Calu3 (cell line): ENCODE measurements around the gene PIK3C2A. TPM values are rescaled to one million over a fixed set of nuclear protein-coding genes. Genes with fewer than 3 reads are reported as not detected.
"Not testable (repeated sequence)": the region's sequence is repeated elsewhere in the genome, so short reads cannot be mapped to it uniquely, and the experiment has no call there.

Source experiments
- BruUV-seq: library from RNA; stranded (reverse); fragments of 400-500 nt; replicated peaks from 2 replicates; lab custom pipeline; 2021; lab: Mats Ljungman, UMichigan
- CTCF ChIA-PET: fragments of 300-600 bp; sonication (Branson Sonifier 250); formaldehyde crosslinking; loops from one replicate; lab custom pipeline; 2022; ENCODE audit warnings: antibody characterized with exemption; lab: Charles Lee
- DNase-seq: peaks from one replicate; pipeline ENCODE4 v3.0.0; 2022
- H3K27ac Mint-ChIP-seq: one replicate; pipeline ENCODE4 v1.8.0; 2022; ENCODE audit warnings: mixed read lengths; ENCODE audit not compliant: unreplicated experiment
- H3K27me3 Mint-ChIP-seq: one replicate; pipeline ENCODE4 v1.8.0; 2022; ENCODE audit warnings: mixed read lengths; ENCODE audit not compliant: unreplicated experiment
- H3K36me3 Mint-ChIP-seq: one replicate; pipeline ENCODE4 v1.8.0; 2022; ENCODE audit warnings: mild to moderate bottlenecking, moderate library complexity, mixed read lengths; ENCODE audit not compliant: insufficient read depth, unreplicated experiment
- H3K4me1 Mint-ChIP-seq: one replicate; pipeline ENCODE4 v1.8.0; 2022; ENCODE audit warnings: mild to moderate bottlenecking, low read depth, mixed read lengths; ENCODE audit not compliant: unreplicated experiment
- H3K4me3 Mint-ChIP-seq: one replicate; pipeline ENCODE4 v1.8.0; 2022; ENCODE audit warnings: mild to moderate bottlenecking, low read depth, moderate library complexity, mixed read lengths; ENCODE audit not compliant: unreplicated experiment
- H3K9me3 Mint-ChIP-seq: one replicate; pipeline ENCODE4 v1.8.0; 2022; ENCODE audit warnings: low read depth, mixed read lengths; ENCODE audit not compliant: unreplicated experiment
- intact Hi-C: fragments of 100-400 bp; cut with micrococcal nuclease; formaldehyde crosslinking; loops from one replicate; pipeline ENCODE4 v1.10.0; 2022; ENCODE audit not compliant: unreplicated experiment
- total RNA-seq: library from RNA; stranded (reverse); gene quantifications from 2 replicates; pipeline ENCODE4 v1.2.3, GENCODE V29; 2022
- TF ChIP-seq, protein P1 (sequence below): fragments of 200-600 bp; IDR thresholded peaks from one replicate; pipeline ENCODE4 v1.8.0; 2022; ENCODE audit warnings: antibody characterized with exemption; ENCODE audit not compliant: unreplicated experiment

PIK3C2A gene
- total RNA-seq, 1 experiment from 2014 or later = 75.9 TPM

DNA sequence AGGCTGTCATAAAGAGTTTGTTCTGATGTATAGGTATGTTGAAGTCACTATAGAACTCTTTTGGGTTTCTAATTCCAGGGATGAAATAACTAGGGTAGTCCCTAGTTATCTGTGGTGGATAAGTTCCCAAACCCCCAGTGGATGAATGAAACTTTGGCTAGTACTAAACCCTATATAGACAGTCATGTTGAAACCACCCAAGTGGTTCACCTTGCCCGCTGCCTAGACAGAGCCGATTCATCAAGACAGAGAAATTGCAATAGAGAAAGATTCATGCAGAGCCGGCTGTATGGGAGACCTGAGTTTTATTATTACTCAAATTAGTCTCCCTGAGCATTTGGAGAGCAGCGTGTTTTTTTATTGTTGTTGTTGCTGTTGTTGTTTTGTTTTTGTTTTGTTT is 44.9 kb upstream of the PIK3C2A start:
- H3K4me1 Mint-ChIP-seq = peaks cover 14% of the 10 kb centered on the region
- no peak overlapping the region for H3K27ac Mint-ChIP-seq
- no TSS peak for BruUV-seq
- no peak for DNase-seq
- intact Hi-C loops = no loop called here
- CTCF ChIA-PET = no interaction called here
- H3K9me3 Mint-ChIP-seq = peaks cover 2% of the 10 kb centered on the region
- H3K27me3 Mint-ChIP-seq = no peaks in the 10 kb centered on the region
- TF ChIP-seq, protein P1, sequence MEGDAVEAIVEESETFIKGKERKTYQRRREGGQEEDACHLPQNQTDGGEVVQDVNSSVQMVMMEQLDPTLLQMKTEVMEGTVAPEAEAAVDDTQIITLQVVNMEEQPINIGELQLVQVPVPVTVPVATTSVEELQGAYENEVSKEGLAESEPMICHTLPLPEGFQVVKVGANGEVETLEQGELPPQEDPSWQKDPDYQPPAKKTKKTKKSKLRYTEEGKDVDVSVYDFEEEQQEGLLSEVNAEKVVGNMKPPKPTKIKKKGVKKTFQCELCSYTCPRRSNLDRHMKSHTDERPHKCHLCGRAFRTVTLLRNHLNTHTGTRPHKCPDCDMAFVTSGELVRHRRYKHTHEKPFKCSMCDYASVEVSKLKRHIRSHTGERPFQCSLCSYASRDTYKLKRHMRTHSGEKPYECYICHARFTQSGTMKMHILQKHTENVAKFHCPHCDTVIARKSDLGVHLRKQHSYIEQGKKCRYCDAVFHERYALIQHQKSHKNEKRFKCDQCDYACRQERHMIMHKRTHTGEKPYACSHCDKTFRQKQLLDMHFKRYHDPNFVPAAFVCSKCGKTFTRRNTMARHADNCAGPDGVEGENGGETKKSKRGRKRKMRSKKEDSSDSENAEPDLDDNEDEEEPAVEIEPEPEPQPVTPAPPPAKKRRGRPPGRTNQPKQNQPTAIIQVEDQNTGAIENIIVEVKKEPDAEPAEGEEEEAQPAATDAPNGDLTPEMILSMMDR = no peak
- no peaks in the 10 kb centered on the region for H3K36me3 Mint-ChIP-seq
- H3K4me3 Mint-ChIP-seq = no peak overlapping the region

DNA sequence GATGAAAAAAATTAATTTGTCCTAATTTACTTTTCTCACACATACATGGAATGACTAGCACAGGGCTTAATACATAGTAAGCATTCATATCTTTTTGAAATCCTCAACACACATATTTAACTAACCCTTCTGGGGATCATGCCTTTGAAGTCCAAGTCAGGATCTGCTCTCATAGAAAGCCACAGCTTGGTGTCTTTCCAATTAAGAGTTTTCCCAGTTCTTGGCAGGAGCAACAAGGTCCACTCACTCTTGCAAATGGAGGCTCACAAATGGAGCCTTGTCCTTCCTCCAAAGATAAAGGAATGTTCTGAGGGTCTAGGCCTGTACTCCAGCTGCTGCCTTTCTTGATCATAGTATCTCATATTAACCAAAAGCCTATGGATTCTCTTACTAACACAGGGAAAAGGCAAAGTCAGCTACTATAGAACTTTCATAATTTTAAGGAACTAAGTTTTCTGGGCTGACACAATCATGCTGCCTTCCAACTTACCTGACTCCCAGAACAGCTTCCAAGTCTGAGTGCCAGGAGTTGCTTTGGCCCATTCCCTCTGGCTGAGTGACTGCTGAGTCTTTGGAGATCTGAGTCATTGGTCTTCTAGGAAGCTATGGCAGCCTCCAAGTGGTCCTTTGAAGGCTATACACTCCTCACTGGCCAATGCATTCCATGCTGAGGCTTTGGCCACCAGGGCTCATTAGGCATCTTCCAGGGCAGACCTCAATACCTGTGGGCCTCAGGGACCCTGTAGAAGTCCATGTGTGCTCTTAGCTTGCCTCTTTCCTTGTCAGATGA is 43.0 kb upstream of the PIK3C2A start:
- Mint-ChIP-seq H3K36me3 (no peaks in the 10 kb centered on the region), H3K9me3 (peaks cover 2% of the 10 kb centered on the region), H3K27ac (no peak overlapping the region), H3K27me3 (no peaks in the 10 kb centered on the region), H3K4me1 (no peaks in the 10 kb centered on the region), H3K4me3 (no peak overlapping the region)
- DNase-seq = no peak
- no TSS peak for BruUV-seq
- CTCF ChIA-PET = no interaction called here
- intact Hi-C loops = no loop called here
- TF ChIP-seq, protein P1 = no peak

DNA sequence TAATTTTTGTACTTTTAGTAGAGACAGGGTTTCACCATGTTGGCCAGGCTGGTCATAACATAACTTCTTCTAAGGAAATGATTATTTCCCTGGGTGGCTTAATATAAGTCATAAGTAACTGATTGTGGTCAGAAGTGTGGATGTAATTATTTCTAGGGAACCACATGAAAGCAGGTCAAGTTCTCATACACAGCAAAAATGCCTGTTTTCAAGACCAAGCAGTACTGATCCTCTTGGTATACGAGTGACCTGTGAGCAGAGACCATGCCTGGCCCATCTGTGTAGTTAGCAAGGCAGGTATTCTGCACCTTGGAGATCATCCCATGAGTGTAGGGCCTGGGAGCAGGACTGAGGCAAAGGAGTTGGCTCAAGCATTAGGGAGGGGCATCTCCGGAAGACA is 36.3 kb upstream of the PIK3C2A start:
- TF ChIP-seq, protein P1 = no peak
- CTCF ChIA-PET = no interaction called here
- Mint-ChIP-seq H3K27me3 (no peaks in the 10 kb centered on the region), H3K27ac (no peak overlapping the region), H3K4me3 (no peak overlapping the region), H3K9me3 (no peaks in the 10 kb centered on the region), H3K4me1 (no peaks in the 10 kb centered on the region), H3K36me3 (no peaks in the 10 kb centered on the region)
- no TSS peak for BruUV-seq
- DNase-seq = no peak
- intact Hi-C loops = no loop called here

DNA sequence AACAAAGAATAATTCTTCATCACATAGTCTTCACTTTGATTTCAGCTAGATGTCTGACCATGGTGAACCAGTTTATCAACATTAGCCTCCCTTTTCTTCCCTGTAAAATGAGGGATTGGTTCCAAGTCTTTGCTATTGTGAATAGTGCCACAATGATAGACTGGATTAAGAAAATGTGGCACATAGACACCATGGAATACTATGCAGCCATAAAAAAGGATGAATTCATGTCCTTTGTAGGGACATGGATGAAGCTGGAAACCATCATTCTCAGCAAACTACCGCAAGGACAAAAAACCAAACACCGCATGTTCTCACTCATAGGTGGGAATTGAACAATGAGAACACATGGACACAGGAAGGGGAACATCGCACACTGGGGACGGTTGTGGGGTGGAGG is 35.2 kb upstream of the PIK3C2A start:
- intact Hi-C loops, H3K4me3 Mint-ChIP-seq, H3K9me3 Mint-ChIP-seq, H3K4me1 Mint-ChIP-seq, DNase-seq, H3K27me3 Mint-ChIP-seq, H3K27ac Mint-ChIP-seq, BruUV-seq, H3K36me3 Mint-ChIP-seq: not testable (repeated sequence)
- CTCF ChIA-PET = interaction anchor here (0.5 kb wide), 1 partner anchor 48 kb away, joined by 5 read pairs; no protein-coding TSS in a partner anchor

DNA sequence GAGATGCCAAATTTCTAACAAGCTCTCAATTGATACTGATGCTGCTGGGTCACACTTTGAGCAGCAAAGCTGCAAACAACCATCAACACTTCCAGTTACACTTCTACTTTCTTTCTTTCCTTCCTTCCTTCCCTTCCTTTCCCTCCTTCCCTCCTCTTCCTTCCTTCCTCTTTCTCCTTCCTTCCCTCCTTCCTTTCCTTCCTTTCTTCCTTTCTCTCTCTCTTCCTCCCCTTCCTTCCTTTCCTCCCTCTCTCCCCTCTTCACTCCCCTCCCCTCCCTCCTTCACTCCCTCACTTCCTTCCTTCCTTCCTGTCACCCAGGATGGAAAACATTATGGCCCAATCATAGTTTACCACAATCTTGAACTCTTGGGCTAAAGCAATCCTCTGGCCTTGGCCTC is 33.0 kb upstream of the PIK3C2A start:
- intact Hi-C loops = no loop called here
- H3K27me3 Mint-ChIP-seq = no peaks in the 10 kb centered on the region
- H3K4me1 Mint-ChIP-seq = peaks cover 9% of the 10 kb centered on the region
- H3K27ac Mint-ChIP-seq = no peak overlapping the region
- H3K36me3 Mint-ChIP-seq = no peaks in the 10 kb centered on the region
- CTCF ChIA-PET = interaction anchor here (0.6 kb wide), 1 partner anchor 149 kb away, joined by 3 read pairs; no protein-coding TSS in a partner anchor
- no peaks in the 10 kb centered on the region for H3K9me3 Mint-ChIP-seq
- BruUV-seq = no TSS peak
- no peak overlapping the region for H3K4me3 Mint-ChIP-seq
- DNase-seq = no peak
- TF ChIP-seq, protein P1 = no peak

DNA sequence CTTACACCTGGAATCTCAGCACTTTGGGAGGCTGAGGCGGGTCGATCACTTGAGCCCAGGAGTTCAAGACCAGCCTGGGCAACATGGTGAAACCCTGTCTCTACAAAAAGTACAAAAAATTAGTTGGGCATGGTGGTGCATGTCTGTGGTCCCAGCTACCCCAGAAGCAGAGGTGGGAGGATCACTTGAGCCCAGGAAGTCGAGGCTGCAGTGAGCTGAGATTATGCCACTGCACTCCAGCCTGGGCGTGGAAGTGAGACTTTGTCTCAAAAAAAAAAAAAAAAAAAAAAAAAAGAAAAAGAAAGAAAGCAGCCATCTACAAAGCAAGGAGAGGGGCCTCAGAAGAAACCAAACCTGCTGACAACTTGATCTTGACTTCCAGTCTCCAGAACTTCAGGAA is 32.1 kb upstream of the PIK3C2A start:
- CTCF ChIA-PET, DNase-seq, BruUV-seq, H3K4me1 Mint-ChIP-seq, H3K36me3 Mint-ChIP-seq, H3K4me3 Mint-ChIP-seq, H3K27ac Mint-ChIP-seq, H3K9me3 Mint-ChIP-seq, H3K27me3 Mint-ChIP-seq: not testable (repeated sequence)
- intact Hi-C loops = loop anchor here (10.0 kb wide), 1 partner anchor 265 kb away; no protein-coding TSS in a partner anchor
